K562 (cell line): ENCODE measurements around the gene DDX60. TPM values are rescaled to one million over a fixed set of nuclear protein-coding genes. Genes with fewer than 3 reads are reported as not detected.

ENCODE experiments used
- ATAC-seq: fragments of 200-7000 bp; cut with Tn5 transposase; 3 replicates; pipeline ENCODE4 v1.9.1; 2020; ENCODE audit warnings: moderate library complexity
- BruUV-seq: library from RNA; stranded (reverse); fragments of 400-500 nt; replicated peaks from 2 replicates; lab custom pipeline; 2021; lab: Mats Ljungman, UMichigan
- CTCF ChIA-PET: fragments of 300-600 bp; formaldehyde crosslinking; extraction: SDS; loops from one replicate; lab custom pipeline; 2021; ENCODE audit warnings: low intra/inter-chr PET ratio; lab: Yijun Ruan, JAX
- POLR2A ChIA-PET: fragments of 300-600, 350-650 bp; sonication (Branson Sonifier 250); formaldehyde crosslinking; extraction: SDS; loops from one replicate; lab custom pipeline; 2021; ENCODE audit warnings: antibody characterized with exemption, inconsistent platforms; lab: Yijun Ruan, JAX
- DNase-seq, 4 experiments: peaks; one replicate each; pipeline versions ENCODE4 v3.0.0 to v3.0.0-alpha.2; 2011 to 2018; ENCODE audit warnings: low spot score in 3 of 4, mixed read lengths in 3 of 4; ENCODE audit errors: extremely low read depth in 1 of 4
- FAIRE-seq: peaks from 2 replicates; lab custom pipeline; 2011; peaks lifted over from hg19 to GRCh38; lab: Jason Lieb, UNC
- H2AFZ ChIP-seq: 2 replicates; pipeline ENCODE4 v1.6.0; 2011; ENCODE audit warnings: low read depth, low read length, control low read depth, inconsistent platforms
- H3K27ac ChIP-seq: fragments of 200-600 bp; 3 replicates; pipeline ENCODE4 v1.8.0; 2011; ENCODE audit warnings: low read depth, mild to moderate bottlenecking, control low read depth, inconsistent platforms, low read length, moderate library complexity, mixed read lengths; ENCODE audit errors: extremely low read depth
- H3K27me3 ChIP-seq, 2 experiments: fragments of 300-600 bp in 1 of 2; 2 replicates in 1 of 2; 3 replicates in 1 of 2; pipeline versions ENCODE4 v1.6.0 to v1.8.0; 2011; ENCODE audit warnings: inconsistent platforms in 2 of 2, low read length in 2 of 2, mild to moderate bottlenecking in 1 of 2, mixed read lengths in 1 of 2, moderate library complexity in 1 of 2; ENCODE audit not compliant: control insufficient read depth in 2 of 2, insufficient read depth in 2 of 2
- H3K36me3 ChIP-seq: fragments of 300-600 bp; 3 replicates; pipeline ENCODE4 v1.8.0; 2011; ENCODE audit warnings: mild to moderate bottlenecking, low read length, inconsistent platforms; ENCODE audit not compliant: control insufficient read depth, insufficient read depth
- H3K4me1 ChIP-seq, 2 experiments: fragments of 200-600 bp in 1 of 2; replicated peaks in 1 of 2; 2 replicates in 1 of 2; 3 replicates in 1 of 2; pipeline versions ENCODE4 v1.5.1 to v1.8.0; 2011; ENCODE audit warnings: inconsistent platforms in 2 of 2, low read length in 2 of 2, mild to moderate bottlenecking in 1 of 2, mixed read lengths in 1 of 2, moderate library complexity in 1 of 2; ENCODE audit not compliant: control insufficient read depth in 2 of 2, insufficient read depth in 2 of 2
- H3K4me2 ChIP-seq: 2 replicates; pipeline ENCODE4 v1.6.1; 2011; ENCODE audit warnings: low read length, control low read depth, inconsistent platforms, mixed read lengths; ENCODE audit not compliant: insufficient read depth
- H3K4me3 ChIP-seq: fragments of 200-600 bp; sonication (generic), shearing (Covaris generic); 2 replicates; pipeline ENCODE4 v1.5.1; 2016; ENCODE audit warnings: control low read depth, inconsistent platforms
- H3K79me2 ChIP-seq: fragments of 200-600 bp; 3 replicates; pipeline ENCODE4 v1.8.0; 2011; ENCODE audit warnings: low read length, inconsistent platforms; ENCODE audit not compliant: control insufficient read depth, insufficient read depth
- H3K9ac ChIP-seq, 2 experiments: 2 replicates each; pipeline versions ENCODE4 v1.6.0 to v1.6.1; 2011; ENCODE audit warnings: low read depth in 2 of 2, low read length in 2 of 2, control low read depth in 1 of 2, inconsistent platforms in 1 of 2, mild to moderate bottlenecking in 1 of 2, mixed read lengths in 1 of 2; ENCODE audit not compliant: insufficient read depth in 1 of 2
- H3K9me1 ChIP-seq: one replicate; pipeline ENCODE4 v1.6.0; 2011; ENCODE audit warnings: inconsistent platforms, mild to moderate bottlenecking, low read length, moderate library complexity; ENCODE audit not compliant: control insufficient read depth, insufficient read depth
- H3K9me3 ChIP-seq: replicated peaks from 2 replicates; pipeline ENCODE4 v1.5.1; 2011; ENCODE audit warnings: low read depth, low read length, inconsistent platforms; ENCODE audit not compliant: control insufficient read depth, insufficient read depth
- H4K20me1 ChIP-seq: replicated peaks from 2 replicates; pipeline ENCODE4 v1.6.1; 2011; ENCODE audit warnings: low read length, inconsistent platforms, mixed read lengths; ENCODE audit not compliant: control insufficient read depth, insufficient read depth
- CSDE1 ChIP-seq, 2 experiments: fragments of 450-650 bp; IDR thresholded peaks; 2 replicates each; pipeline ENCODE4 v1.6.1; 2016; ENCODE audit warnings: mild to moderate bottlenecking in 1 of 2
- ELF1 ChIP-seq: fragments of 200-800 bp; sonication (Bioruptor generic); IDR thresholded peaks from 2 replicates; pipeline ENCODE4 v1.6.1; 2016; ENCODE audit warnings: missing genetic modification characterization, missing compliant biosample characterization
- SRF ChIP-seq, 2 experiments: fragments of 250-450, 450-650 bp in 1 of 2; sonication (Bioruptor Pico) in 1 of 2; sonication (generic) in 1 of 2; formaldehyde crosslinking; IDR thresholded peaks; 2 replicates each; pipeline versions ENCODE4 v1.5.0 to v1.5.1; 2020 to 2022; ENCODE audit warnings: mild to moderate bottlenecking in 1 of 2, missing genetic modification reagents in 1 of 2
- XRCC3 ChIP-seq: fragments of 450-650 bp; IDR thresholded peaks from 2 replicates; pipeline ENCODE4 v1.6.1; 2017; ENCODE audit warnings: mild to moderate bottlenecking, moderate library complexity
- ZNF740 ChIP-seq, 3 experiments: fragments of 200-800 bp in 1 of 3; sonication (Bioruptor generic) in 1 of 3; sonication (generic) in 1 of 3; formaldehyde crosslinking in 1 of 3; IDR thresholded peaks; 2 replicates each; pipeline versions ENCODE4 v1.6.1 to v1.8.0; 2016 to 2022; ENCODE audit warnings: mild to moderate bottlenecking in 2 of 3, missing compliant biosample characterization in 2 of 3, missing genetic modification characterization in 2 of 3, missing genetic modification reagents in 1 of 3
- WGBS: fragments of 100-300 bp; shearing (Covaris generic); methylation state at CpG from one replicate; pipeline ENCODE4 v1.1.6; 2016; ENCODE audit warnings: low coverage, mixed read lengths; ENCODE audit not compliant: insufficient coverage; ENCODE audit errors: missing lambda C conversion rate; 5-methylcytosine and 5-hydroxymethylcytosine counted together
- in situ Hi-C: fragments of 300-500 bp; cut with MboI; formaldehyde crosslinking; loops from 4 replicates; pipeline ENCODE4 v1.15.0; 2018; ENCODE audit warnings: inconsistent platforms, mixed read lengths
- intact Hi-C: fragments of 100-400 bp; cut with micrococcal nuclease; formaldehyde crosslinking; loops from 2 replicates; pipeline ENCODE4 v1.14.2; 2022
- polyA plus RNA-seq, 8 experiments: library from polyadenylated mRNA; depleted of rRNA in 4 of 8; stranded (reverse) in 5 of 8; unstranded in 3 of 8; fragments of >200 nt; fragmentation: Nextera tagmentation in 2 of 8; fragmentation: Illumina TruSeq in 1 of 8; extraction: Ambion mirVana in 2 of 8; extraction: Trizol in 1 of 8; gene quantifications; 2 replicates each; pipeline versions ENCODE4 v1.2.1 to v1.2.3, GENCODE V29; 2011 to 2014; ENCODE audit warnings: inconsistent platforms in 1 of 8, missing spikeins in 1 of 8
- total RNA-seq, 7 experiments: library from RNA; depleted of rRNA in 6 of 7; stranded (reverse); fragments of >200 nt in 6 of 7; fragmentation: Illumina TruSeq in 2 of 7; extraction: Trizol in 2 of 7; gene quantifications; 2 replicates each; pipeline versions ENCODE4 v1.2.1 to v1.2.3, GENCODE V29; 2011 to 2021; ENCODE audit warnings: low replicate concordance in 1 of 7
- TF ChIP-seq, protein P1 (sequence below), 2 experiments: IDR thresholded peaks in 1 of 2; conservative IDR thresholded peaks in 1 of 2; 2 replicates each; pipeline ENCODE4 v1.6.1; 2016; ENCODE audit warnings: low read depth in 2 of 2, mild to moderate bottlenecking in 1 of 2, missing compliant biosample characterization in 1 of 2, missing genetic modification characterization in 1 of 2, moderate library complexity in 1 of 2

DDX60 gene
- total and polyA plus RNA-seq, 9 of the 15 experiments (the other 6 are each of a cell fraction or from before 2014, with no cell fraction given), result 0.06 to 0.25 (median 0.13) TPM

GRCh38 chr4:168272488-168272887 lies 46.1 kb downstream of the DDX60 start:
- in situ Hi-C loops (no loop called here), intact Hi-C loops (no loop called here)
- Histone ChIP-seq H3K36me3 (no peaks in the 10 kb centered on the region), H3K9me1 (no peaks in the 10 kb centered on the region), H3K9me3 (no peaks in the 10 kb centered on the region), H3K9ac (no peak overlapping the region), H3K79me2 (no peaks in the 10 kb centered on the region), H3K27ac (no peak overlapping the region), H3K4me1 (no peaks in the 10 kb centered on the region), H4K20me1 (no peaks in the 10 kb centered on the region), H3K27me3 (no peaks in the 10 kb centered on the region), H2AFZ (no peak overlapping the region), H3K4me3 (no peak overlapping the region), H3K4me2 (no peak overlapping the region)
- ATAC-seq (no peak), DNase-seq (no peak), FAIRE-seq (no peak)
- no TSS peak for BruUV-seq
- TF ChIP-seq SRF (CRISPR knock-in tag; IDR thresholded peaks at IDR 0.05) (no peak), ELF1 (tag) (no peak), ZNF740 (CRISPR knock-in tag; IDR thresholded peaks at IDR 0.05) (no peak), ZNF740 (tag; IDR thresholded peaks at IDR 0.05) (no peak), CSDE1 (IDR thresholded peaks at IDR 0.05) (no peak), XRCC3 (no peak)
- TF ChIP-seq, protein P1, sequence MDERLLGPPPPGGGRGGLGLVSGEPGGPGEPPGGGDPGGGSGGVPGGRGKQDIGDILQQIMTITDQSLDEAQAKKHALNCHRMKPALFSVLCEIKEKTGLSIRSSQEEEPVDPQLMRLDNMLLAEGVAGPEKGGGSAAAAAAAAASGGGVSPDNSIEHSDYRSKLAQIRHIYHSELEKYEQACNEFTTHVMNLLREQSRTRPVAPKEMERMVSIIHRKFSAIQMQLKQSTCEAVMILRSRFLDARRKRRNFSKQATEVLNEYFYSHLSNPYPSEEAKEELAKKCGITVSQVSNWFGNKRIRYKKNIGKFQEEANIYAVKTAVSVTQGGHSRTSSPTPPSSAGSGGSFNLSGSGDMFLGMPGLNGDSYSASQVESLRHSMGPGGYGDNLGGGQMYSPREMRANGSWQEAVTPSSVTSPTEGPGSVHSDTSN (CRISPR knock-in tag; IDR thresholded peaks at IDR 0.05; ENCODE audit: low read depth), result no peak
- TF ChIP-seq, protein P1 (tag; conservative IDR thresholded peaks at IDR 0.05; ENCODE audit: low read depth), result no peak
- CTCF ChIA-PET, result no interaction called here
- POLR2A ChIA-PET, result no interaction called here
- 4% methylated on average over 2 of the region's 2 CpGs for WGBS
